Adrenal gland (tissue), 5 donors: ENCODE results near the gene SUSD6.

Source experiments
- CTCF ChIP-seq, 6 experiments: fragments of 450-650 bp in 4 of 6; fragments of 200-600 bp in 2 of 6; sonication (generic) in 1 of 6; IDR thresholded peaks; 1 replicate in 5 of 6; 2 replicates in 1 of 6; pipeline versions ENCODE4 v1.5.1 to v1.8.0; 2016 to 2021; ENCODE audit warnings: antibody characterized with exemption in 6 of 6, mild to moderate bottlenecking in 2 of 6, moderate library complexity in 1 of 6
- POLR2A ChIP-seq, 2 donors: fragments of 450-650 bp; IDR thresholded peaks; one replicate each; pipeline ENCODE4 v1.6.1; 2017; ENCODE audit warnings: antibody characterized with exemption in 2 of 2, mild to moderate bottlenecking in 2 of 2, moderate library complexity in 1 of 2
- donor health status: DM: no; HTN: no; CAD: no.

GRCh38 chr14:69580009-69580577 lies 31.3 kb upstream of the SUSD6 start:
- TF ChIP-seq CTCF (IDR thresholded peaks at IDR 0.05) (peak; percentile 16 to 63 (median 44)), POLR2A (IDR thresholded peaks at IDR 0.05) (no peak)
